Transverse colon (tissue), 4 donors: ENCODE data around the gene DDIT3. TPM values are rescaled to one million over a fixed set of nuclear protein-coding genes. Genes with fewer than 3 reads are reported as not detected.

ENCODE experiments used
- DNase-seq: peaks from one replicate; pipeline ENCODE4 v3.0.0-alpha.2; 2019
- H3K27ac ChIP-seq, 4 donors: fragments of 200-600 bp; sonication (generic); 2 replicates each; pipeline ENCODE4 v1.5.1; 2016 to 2018; ENCODE audit warnings: inconsistent platforms in 4 of 4
- H3K27me3 ChIP-seq: fragments of 200-600 bp; sonication (generic); 2 replicates; pipeline ENCODE4 v1.5.1; 2017; ENCODE audit warnings: inconsistent platforms
- H3K36me3 ChIP-seq, 4 donors: fragments of 200-600 bp; sonication (generic); 2 replicates each; pipeline ENCODE4 v1.5.1; 2017 to 2019; ENCODE audit warnings: inconsistent platforms in 4 of 4
- H3K4me1 ChIP-seq, 4 donors: fragments of 200-600 bp; sonication (generic); 2 replicates each; pipeline ENCODE4 v1.5.1; 2017 to 2020; ENCODE audit warnings: inconsistent platforms in 4 of 4
- H3K4me3 ChIP-seq, 4 donors: fragments of 200-600 bp; sonication (generic); 1 replicate in 1 of 4; 2 replicates in 3 of 4; pipeline versions ENCODE4 v1.5.1 to v1.6.1; 2017 to 2019; ENCODE audit warnings: inconsistent platforms in 4 of 4
- H3K9me3 ChIP-seq, 2 donors: fragments of 200-600 bp; sonication (generic); 2 replicates each; pipeline ENCODE4 v1.5.1; 2017 to 2019; ENCODE audit warnings: inconsistent platforms in 2 of 2
- EP300 ChIP-seq: sonication (generic); formaldehyde crosslinking; IDR thresholded peaks from one replicate; pipeline ENCODE4 v1.6.1; 2017; ENCODE audit warnings: antibody characterized with exemption, low read depth
- POLR2A ChIP-seq: fragments of 450-650 bp; IDR thresholded peaks from one replicate; pipeline ENCODE4 v1.6.1; 2016; ENCODE audit warnings: antibody characterized with exemption, mild to moderate bottlenecking, moderate library complexity
- POLR2AphosphoS5 ChIP-seq, 3 donors: sonication (generic); formaldehyde crosslinking; IDR thresholded peaks; one replicate each; pipeline ENCODE4 v1.6.1; 2016; ENCODE audit warnings: antibody characterized with exemption in 3 of 3
- WGBS, 2 donors: methylation state at CpG; one replicate each; pipeline ENCODE4 v1.1.5; 2018; ENCODE audit warnings: low coverage in 1 of 2; 5-methylcytosine and 5-hydroxymethylcytosine counted together
- in situ Hi-C, 4 donors: fragments of 200-750 bp; cut with MboI; loops; one replicate each; pipeline versions ENCODE4 v1.15.0 to v1.15.1; 2017; ENCODE audit warnings: low sequenced_read_pairs in 3 of 4, low pct_ligation_motif_present in 1 of 4, low pct_unique_long_range_greater_than_20kb in 1 of 4
- intact Hi-C: fragments of 100-400 bp; cut with DNase I; formaldehyde crosslinking; loops from one replicate; pipeline ENCODE4 v1.15.1; 2023; ENCODE audit warnings: low total_unique reads
- total RNA-seq, 4 donors: library from RNA; depleted of rRNA; stranded (reverse); fragments of >200 nt; gene quantifications; one replicate each; pipeline ENCODE4 v1.1.0, GENCODE V29; 2016
- TF ChIP-seq, protein P1 (sequence below), 5 experiments: fragments of 200-600 bp in 3 of 5; fragments of 450-650 bp in 2 of 5; sonication (generic) in 3 of 5; IDR thresholded peaks; 1 replicate in 2 of 5; 2 replicates in 3 of 5; pipeline ENCODE4 v1.5.1; 2016 to 2017; ENCODE audit warnings: antibody characterized with exemption in 5 of 5, inconsistent platforms in 3 of 5, mild to moderate bottlenecking in 2 of 5, moderate library complexity in 1 of 5

Gene DDIT3
- total RNA-seq, 4 donors from 2014 or later, result 27.6 to 338 (median 67.6) TPM

DNA sequence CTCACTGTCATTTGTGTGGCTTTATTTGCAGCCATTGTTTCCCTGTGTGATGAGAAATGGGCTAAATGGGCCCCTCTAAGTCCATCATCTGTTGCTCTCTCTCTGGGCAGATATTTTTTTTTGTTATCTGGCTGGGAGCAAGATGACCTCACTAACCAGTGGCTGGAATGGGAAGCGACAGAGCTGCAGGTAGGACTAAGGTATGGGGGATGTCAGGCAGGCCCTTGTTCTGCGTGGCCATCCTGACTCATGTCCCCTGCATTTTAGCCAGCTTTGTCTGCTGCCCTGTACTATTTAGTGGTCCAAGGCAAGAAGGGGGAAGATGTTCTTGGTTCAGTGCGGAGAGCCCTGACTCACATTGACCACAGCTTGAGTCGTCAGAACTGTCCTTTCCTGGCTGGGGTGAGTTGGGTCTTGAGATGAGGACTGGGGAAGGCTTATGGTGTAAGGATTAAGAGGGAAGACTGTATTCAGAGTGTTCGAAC lies 31.1 kb downstream of the DDIT3 start:
- H3K27ac ChIP-seq, result peak overlapping the region in 1 of 4 donors; percentile 87
- H3K4me1 ChIP-seq, result peaks cover 8 to 16% (median 14%) of the 10 kb centered on the region in 4 donors
- H3K4me3 ChIP-seq, result peak overlapping the region in 2 of 4 donors; percentile 63 to 81
- no peak for DNase-seq
- in situ Hi-C loops (no loop called here), intact Hi-C loops (no loop called here)
- no peak for TF ChIP-seq POLR2AphosphoS5 (IDR thresholded peaks at IDR 0.05)
- TF ChIP-seq, protein P1, sequence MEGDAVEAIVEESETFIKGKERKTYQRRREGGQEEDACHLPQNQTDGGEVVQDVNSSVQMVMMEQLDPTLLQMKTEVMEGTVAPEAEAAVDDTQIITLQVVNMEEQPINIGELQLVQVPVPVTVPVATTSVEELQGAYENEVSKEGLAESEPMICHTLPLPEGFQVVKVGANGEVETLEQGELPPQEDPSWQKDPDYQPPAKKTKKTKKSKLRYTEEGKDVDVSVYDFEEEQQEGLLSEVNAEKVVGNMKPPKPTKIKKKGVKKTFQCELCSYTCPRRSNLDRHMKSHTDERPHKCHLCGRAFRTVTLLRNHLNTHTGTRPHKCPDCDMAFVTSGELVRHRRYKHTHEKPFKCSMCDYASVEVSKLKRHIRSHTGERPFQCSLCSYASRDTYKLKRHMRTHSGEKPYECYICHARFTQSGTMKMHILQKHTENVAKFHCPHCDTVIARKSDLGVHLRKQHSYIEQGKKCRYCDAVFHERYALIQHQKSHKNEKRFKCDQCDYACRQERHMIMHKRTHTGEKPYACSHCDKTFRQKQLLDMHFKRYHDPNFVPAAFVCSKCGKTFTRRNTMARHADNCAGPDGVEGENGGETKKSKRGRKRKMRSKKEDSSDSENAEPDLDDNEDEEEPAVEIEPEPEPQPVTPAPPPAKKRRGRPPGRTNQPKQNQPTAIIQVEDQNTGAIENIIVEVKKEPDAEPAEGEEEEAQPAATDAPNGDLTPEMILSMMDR (IDR thresholded peaks at IDR 0.05), result no peak
- TF ChIP-seq POLR2A, result no peak
- no peak for TF ChIP-seq EP300
- no peaks in the 10 kb centered on the region for H3K9me3 ChIP-seq
- peaks cover 0 to 21% (median 8%) of the 10 kb centered on the region in 4 donors for H3K36me3 ChIP-seq
- 81 to 85% methylated on average over 3 to 5 of the region's 5 CpGs for WGBS, 2 donors
- H3K27me3 ChIP-seq, result no peaks in the 10 kb centered on the region

DNA sequence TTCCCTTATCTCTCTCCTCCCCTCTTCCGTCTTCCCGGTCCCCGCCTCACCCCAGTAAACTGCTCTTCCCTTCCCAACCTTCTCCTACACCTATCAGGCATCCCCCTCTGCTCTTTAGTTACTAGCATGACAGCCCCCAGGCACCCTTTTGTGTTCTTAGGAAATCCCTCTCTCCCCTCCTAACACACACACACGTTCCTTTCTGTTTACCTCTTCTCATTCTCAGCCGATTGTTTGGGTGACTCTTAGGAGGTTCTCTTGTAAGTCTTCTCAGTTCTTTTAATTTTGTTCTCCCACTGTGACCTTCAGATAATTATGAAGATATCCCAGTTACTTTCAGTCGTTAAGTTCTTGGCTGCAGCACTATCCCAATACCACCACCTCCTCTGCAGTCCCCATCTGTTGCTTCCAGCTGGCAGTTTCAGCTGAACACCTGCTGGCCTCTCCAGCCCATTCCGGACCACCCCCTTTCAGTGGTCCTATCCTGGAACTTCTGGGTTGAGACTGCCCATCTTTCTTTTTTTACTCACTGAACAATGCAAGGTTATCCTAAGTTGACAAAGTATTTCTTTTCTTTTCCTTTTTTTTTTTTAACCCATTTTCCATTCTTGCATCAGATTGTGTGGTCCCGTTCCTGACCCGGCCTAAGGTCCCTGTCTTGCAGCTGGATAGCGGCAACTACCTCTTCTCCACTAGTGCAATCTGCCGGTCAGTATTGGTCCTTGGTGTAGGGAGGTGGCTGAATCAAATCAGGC lies 31.7 kb downstream of the DDIT3 start:
- H3K9me3 ChIP-seq, result no peaks in the 10 kb centered on the region
- H3K27ac ChIP-seq, result peak overlapping the region; percentile 80 to 91 (median 84)
- H3K27me3 ChIP-seq, result no peaks in the 10 kb centered on the region
- in situ Hi-C loops, result no loop called here
- H3K4me3 ChIP-seq, result peak overlapping the region; percentile 63 to 93 (median 74)
- peaks cover 8 to 16% (median 14%) of the 10 kb centered on the region in 4 donors for H3K4me1 ChIP-seq
- peaks cover 0 to 21% (median 8%) of the 10 kb centered on the region in 4 donors for H3K36me3 ChIP-seq
- intact Hi-C loops, result no loop called here
- TF ChIP-seq, protein P1 (IDR thresholded peaks at IDR 0.05), result no peak
- TF ChIP-seq EP300 (no peak), POLR2AphosphoS5 (IDR thresholded peaks at IDR 0.05) (no peak), POLR2A (no peak)
- 5 to 27% methylated on average over 7 to 11 of the region's 11 CpGs for WGBS, 2 donors
- DNase-seq, result no peak

DNA sequence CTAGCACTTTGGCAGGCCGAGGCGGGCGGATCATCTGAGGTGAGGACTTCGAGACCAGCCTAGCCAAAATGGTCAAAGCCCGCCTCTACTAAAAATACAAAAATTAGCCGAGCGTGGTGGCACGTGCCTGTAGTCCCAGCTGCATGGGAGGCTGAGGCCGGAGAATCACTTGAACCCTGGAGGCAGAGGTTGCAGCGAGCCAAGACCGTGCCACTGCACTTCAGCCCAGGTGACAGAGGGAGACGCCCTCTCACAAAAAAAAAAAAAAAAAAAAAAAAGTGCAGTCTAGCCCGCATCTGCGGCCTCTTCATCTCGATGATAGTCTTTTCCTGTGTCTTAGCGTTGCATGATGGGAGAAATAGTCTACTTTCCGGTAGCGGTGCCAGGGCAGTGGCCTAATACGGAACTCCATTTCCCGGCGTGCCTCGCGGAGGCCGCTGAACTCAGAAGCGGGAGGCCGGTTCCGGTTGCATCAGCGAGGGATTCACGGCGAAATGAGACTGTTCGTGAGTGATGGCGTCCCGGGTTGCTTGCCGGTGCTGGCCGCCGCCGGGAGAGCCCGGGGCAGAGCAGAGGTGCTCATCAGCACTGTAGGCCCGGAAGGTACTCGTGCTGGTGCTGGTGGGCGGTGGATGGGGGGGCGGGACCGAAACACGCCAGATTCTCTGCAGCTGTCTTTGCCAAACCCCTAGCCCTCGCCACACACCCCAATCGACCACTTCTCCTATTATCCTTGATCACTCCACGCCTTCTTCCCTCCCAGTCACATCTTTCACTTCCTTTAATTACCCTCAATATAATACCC lies 32.5 kb downstream of the DDIT3 start, which contains the start of gene MARS1:
MARS1 (plus strand) TSS at position 472 of the 805 bp plus-strand sequence; CDS start at position 495, 23 bp downstream.
- no peaks in the 10 kb centered on the region for H3K27me3 ChIP-seq
- 1 to 6% methylated on average over 10 to 47 of the region's 47 CpGs for WGBS, 2 donors
- peaks cover 8 to 16% (median 14%) of the 10 kb centered on the region in 4 donors for H3K4me1 ChIP-seq
- intact Hi-C loops (no loop called here), in situ Hi-C loops (no loop called here)
- peaks cover 0 to 19% (median 8%) of the 10 kb centered on the region in 4 donors for H3K36me3 ChIP-seq
- peak within 1 kb of the TSS; percentile 80 to 91 (median 84) for H3K27ac ChIP-seq
- no peaks in the 10 kb centered on the region for H3K9me3 ChIP-seq
- H3K4me3 ChIP-seq, result peak within 1 kb of the TSS; percentile 63 to 93 (median 74)
- TF ChIP-seq POLR2AphosphoS5 (IDR thresholded peaks at IDR 0.05) (peak; percentile 73 to 85 (median 85)), POLR2A (peak; percentile 66), EP300 (no peak)
- TF ChIP-seq, protein P1 (IDR thresholded peaks at IDR 0.05), result peak in 1 of 5 experiments; percentile 18
- DNase-seq, result peak; percentile 96
